ENCODE results near the gene MUSK. TPM values are rescaled to one million over a fixed set of nuclear protein-coding genes. Genes with fewer than 3 reads are reported as not detected.

Gene MUSK
- total RNA-seq, 1 experiment from 2014 or later: not detected

- no peaks in the 10 kb centered on the region for H3K9me3 ChIP-seq
- Mint-ChIP-seq H3K36me3 (ENCODE audit: insufficient read depth, unreplicated experiment) (no peaks in the 10 kb centered on the region), H3K9me3 (ENCODE audit: unreplicated experiment) (no peaks in the 10 kb centered on the region), H3K4me3 (ENCODE audit: unreplicated experiment) (no peak overlapping the region), H3K4me1 (ENCODE audit: low read depth, unreplicated experiment) (peaks cover 7% of the 10 kb centered on the region), H3K27me3 (ENCODE audit: insufficient read depth, unreplicated experiment) (no peaks in the 10 kb centered on the region), H3K27ac (ENCODE audit: unreplicated experiment) (no peak overlapping the region)
- POLR2A ChIA-PET: no interaction called here
- intact Hi-C loops (cut with micrococcal nuclease; ENCODE audit: unreplicated experiment): no loop called here
- no peaks in the 10 kb centered on the region; the same call in 1 of the 2 replicates for H3K4me1 ChIP-seq
- CTCF ChIA-PET: no interaction called here
- no peaks in the 10 kb centered on the region for H3K36me3 ChIP-seq (ENCODE audit: control insufficient read depth, insufficient read depth, low read length)
- DNase-seq: no peak
- H3K4me3 ChIP-seq (ENCODE audit: low read depth, low read length): no peak overlapping the region
- TF ChIP-seq CTCF (IDR thresholded peaks at IDR 0.05; ENCODE audit: insufficient read depth in 1 of 2, low read depth in 1 of 2, low read length in 1 of 2, severe bottlenecking in 1 of 2, unreplicated experiment in 1 of 2): no peak
- no peaks in the 10 kb centered on the region for H3K27me3 ChIP-seq (replicated peaks; ENCODE audit: control insufficient read depth, insufficient read depth, low read length)
- BruUV-seq (replicated peaks): no TSS peak
Observed at GRCh38 chr9:110769667-110770066, 101.1 kb downstream of the MUSK start.

DNA sequence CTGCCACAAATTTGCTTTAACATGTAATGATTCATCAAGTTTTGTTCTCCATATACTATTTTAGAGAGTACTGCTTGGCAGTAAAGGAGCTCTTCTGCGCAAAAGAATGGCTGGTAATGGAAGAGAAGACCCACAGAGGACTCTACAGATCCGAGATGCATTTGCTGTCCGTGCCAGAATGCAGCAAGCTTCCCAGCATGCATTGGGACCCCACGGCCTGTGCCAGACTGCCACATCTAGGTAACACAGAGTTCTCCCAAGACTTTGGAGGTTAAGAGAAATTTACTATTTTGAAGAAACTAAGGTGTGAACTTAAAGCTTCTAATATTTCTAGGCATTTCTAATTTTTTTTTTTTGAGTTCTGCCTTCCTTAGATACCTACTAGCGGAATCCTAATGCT lies 107.1 kb downstream of the MUSK start:
- Histone ChIP-seq H3K27me3 (replicated peaks; ENCODE audit: control insufficient read depth, insufficient read depth, low read length) (no peaks in the 10 kb centered on the region), H3K4me1 (no peaks in the 10 kb centered on the region), H3K9me3 (no peaks in the 10 kb centered on the region), H3K36me3 (ENCODE audit: control insufficient read depth, insufficient read depth, low read length) (no peaks in the 10 kb centered on the region), H3K4me3 (ENCODE audit: low read depth, low read length) (no peak overlapping the region)
- no peak for DNase-seq
- BruUV-seq (replicated peaks): no TSS peak
- intact Hi-C loops (cut with micrococcal nuclease; ENCODE audit: unreplicated experiment): no loop called here
- ChIA-PET CTCF (no interaction called here), POLR2A (no interaction called here)
- no peak overlapping the region for H3K27ac Mint-ChIP-seq (ENCODE audit: unreplicated experiment)
- no peaks in the 10 kb centered on the region for H3K9me3 Mint-ChIP-seq (ENCODE audit: unreplicated experiment)
- no peak for TF ChIP-seq CTCF (IDR thresholded peaks at IDR 0.05; ENCODE audit: insufficient read depth in 1 of 2, low read depth in 1 of 2, low read length in 1 of 2, severe bottlenecking in 1 of 2, unreplicated experiment in 1 of 2)
- no peak overlapping the region for H3K4me3 Mint-ChIP-seq (ENCODE audit: unreplicated experiment)
- H3K36me3 Mint-ChIP-seq (ENCODE audit: insufficient read depth, unreplicated experiment): no peaks in the 10 kb centered on the region
- no peaks in the 10 kb centered on the region for H3K4me1 Mint-ChIP-seq (ENCODE audit: low read depth, unreplicated experiment)
- H3K27me3 Mint-ChIP-seq (ENCODE audit: insufficient read depth, unreplicated experiment): no peaks in the 10 kb centered on the region

DNA sequence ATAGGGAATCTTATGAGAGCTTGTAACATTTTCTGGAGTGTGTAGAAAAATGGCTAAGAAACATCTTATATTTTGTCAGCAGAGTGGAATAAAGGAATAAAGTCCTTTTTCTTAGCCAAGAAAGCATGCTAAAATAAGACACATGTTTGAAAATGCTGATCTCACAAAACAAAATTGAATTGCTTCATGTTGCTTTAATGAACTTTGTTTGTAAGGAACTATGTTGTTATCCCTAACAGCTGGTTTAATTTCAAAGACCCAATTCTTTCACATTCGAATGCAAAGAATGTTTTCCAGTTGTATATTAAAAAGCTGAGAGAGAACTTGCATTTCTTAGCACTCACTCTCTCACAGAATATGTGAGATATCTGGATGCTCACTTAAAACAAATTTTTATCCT lies 107.6 kb downstream of the MUSK start:
- intact Hi-C loops (cut with micrococcal nuclease; ENCODE audit: unreplicated experiment): no loop called here
- Mint-ChIP-seq H3K27me3 (ENCODE audit: insufficient read depth, unreplicated experiment) (no peaks in the 10 kb centered on the region), H3K36me3 (ENCODE audit: insufficient read depth, unreplicated experiment) (no peaks in the 10 kb centered on the region), H3K4me3 (ENCODE audit: unreplicated experiment) (no peak overlapping the region), H3K4me1 (ENCODE audit: low read depth, unreplicated experiment) (no peaks in the 10 kb centered on the region), H3K9me3 (ENCODE audit: unreplicated experiment) (no peaks in the 10 kb centered on the region), H3K27ac (ENCODE audit: unreplicated experiment) (no peak overlapping the region)
- Histone ChIP-seq H3K36me3 (ENCODE audit: control insufficient read depth, insufficient read depth, low read length) (no peaks in the 10 kb centered on the region), H3K9me3 (no peaks in the 10 kb centered on the region), H3K4me3 (ENCODE audit: low read depth, low read length) (no peak overlapping the region), H3K27me3 (replicated peaks; ENCODE audit: control insufficient read depth, insufficient read depth, low read length) (no peaks in the 10 kb centered on the region), H3K4me1 (no peaks in the 10 kb centered on the region)
- no peak for TF ChIP-seq CTCF (IDR thresholded peaks at IDR 0.05; ENCODE audit: insufficient read depth in 1 of 2, low read depth in 1 of 2, low read length in 1 of 2, severe bottlenecking in 1 of 2, unreplicated experiment in 1 of 2)
- ChIA-PET CTCF (no interaction called here), POLR2A (no interaction called here)
- no peak for DNase-seq
- no TSS peak for BruUV-seq (replicated peaks)

All from Caco-2 (cell line).